GM19395 (cell line): Measurements from ENCODE around the gene PAH.

ENCODE experiments used
- ATAC-seq: cut with Tn5 transposase; IDR thresholded peaks from one replicate; pipeline ENCODE4 v1.9.1; 2021; ENCODE audit warnings: mild to moderate bottlenecking, moderate library complexity; ENCODE audit not compliant: unreplicated experiment

The PAH gene

DNA sequence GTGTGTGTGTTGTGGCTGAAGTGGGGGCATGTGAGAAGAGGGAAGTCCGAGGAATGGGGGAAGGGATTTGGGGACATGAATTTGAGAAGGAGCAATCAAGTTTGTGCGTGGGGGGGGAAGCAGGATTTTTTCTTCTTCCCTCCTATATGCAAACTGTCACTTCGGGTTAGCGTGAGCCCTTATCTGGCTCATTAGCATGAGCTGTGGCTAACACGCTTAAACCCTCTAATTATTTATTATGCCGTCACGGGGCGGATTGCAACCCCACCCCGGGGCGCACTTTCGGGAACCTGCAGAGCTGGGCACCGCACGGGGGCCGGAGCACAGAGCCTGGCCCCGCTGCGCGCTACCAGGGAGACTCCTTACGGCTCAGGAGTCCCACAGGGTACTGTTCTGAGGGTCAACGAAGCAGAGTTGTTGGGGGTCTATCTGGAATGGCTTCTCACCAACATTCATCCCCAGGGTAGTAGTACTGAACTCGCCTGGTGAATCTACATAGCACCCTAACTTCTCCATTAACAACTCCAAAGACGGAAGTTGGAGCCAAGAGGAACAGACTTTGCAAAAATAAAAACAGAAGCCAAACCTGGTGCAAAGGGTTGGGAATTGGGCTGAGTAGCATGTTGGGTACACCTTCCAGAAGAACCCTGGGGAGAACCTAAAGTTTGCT, 34.0 kb upstream of the PAH start:
- no peak for ATAC-seq

DNA sequence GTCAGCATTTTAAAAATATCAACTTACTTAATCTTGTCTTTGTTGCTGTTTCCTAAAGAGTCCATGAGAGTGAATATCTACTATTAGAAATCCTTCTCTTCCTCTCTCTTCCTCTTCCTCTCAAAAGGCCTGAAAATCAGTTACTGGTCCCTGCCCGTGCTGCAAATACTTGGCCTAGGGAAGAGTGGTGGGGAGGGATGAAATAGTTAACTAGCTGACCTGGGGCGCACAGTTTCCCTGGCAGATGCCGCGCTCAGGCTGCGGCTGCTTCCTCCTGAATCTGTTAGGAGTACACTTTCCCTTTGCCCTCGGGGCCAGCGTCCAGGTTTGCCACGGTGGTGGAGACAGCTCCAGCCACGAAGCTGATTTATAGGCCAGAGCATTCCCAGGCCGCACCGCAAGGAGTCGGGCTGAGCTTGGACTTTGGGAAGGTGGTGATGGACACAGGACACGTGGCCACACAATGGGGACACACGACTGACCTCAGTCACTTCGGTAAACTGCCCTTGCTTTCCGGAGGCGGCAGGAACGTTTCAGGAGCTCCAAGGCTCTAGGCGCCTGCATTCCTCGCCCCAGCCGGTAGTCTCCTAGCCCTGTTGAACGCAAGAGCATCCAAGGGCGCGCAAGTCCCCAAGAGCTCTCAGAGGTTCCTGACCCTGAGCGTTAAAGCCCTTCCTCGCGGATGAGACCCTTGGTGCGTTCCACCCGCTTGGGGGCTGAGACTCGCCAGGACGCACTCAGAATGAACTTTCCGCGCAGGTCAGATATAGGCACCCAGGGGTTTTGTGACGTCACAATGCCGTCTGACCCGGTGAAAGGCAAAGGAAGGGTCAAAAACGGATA, 33.3 kb upstream of the PAH start:
- no peak for ATAC-seq

DNA sequence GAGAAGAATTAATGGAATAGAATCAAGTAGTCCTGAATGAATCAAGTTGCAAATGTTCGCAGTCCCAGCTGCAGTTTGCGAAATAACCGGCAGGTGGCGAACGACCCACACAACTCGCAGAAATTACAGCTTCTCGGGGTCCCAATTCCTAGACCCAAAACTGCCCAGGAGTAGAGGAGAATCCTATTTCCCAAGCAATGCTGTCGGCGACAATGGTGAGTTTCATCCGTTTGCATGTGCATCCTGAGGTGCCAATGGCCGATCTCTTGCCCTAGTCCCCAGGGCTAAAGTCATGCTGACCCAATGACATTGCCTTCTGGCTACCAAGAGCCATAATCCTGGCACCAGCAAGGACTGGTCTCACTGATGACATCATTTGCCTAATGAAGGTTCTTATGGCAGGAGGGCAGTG, 31.9 kb upstream of the PAH start:
- ATAC-seq = no peak

DNA sequence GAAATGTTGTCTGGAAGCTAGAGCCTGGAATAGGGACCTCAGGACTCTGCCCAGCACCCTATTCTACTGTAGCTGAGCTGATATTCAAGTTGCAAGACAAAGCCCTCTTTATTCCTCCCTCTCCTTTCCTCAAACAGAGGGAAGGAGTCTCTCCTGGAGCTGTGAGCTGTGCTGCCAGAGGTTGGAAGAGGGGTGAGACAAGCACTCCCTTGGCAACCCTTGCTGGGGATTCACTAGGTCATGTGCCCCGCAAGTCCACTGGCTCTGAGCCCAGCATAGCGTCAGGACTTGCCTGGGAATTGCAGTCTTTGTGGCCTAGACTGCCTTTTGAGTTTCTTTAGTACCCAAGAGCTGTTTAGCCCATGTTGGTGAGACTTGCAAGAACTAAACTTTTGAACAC, 29.0 kb upstream of the PAH start:
- no peak for ATAC-seq

DNA sequence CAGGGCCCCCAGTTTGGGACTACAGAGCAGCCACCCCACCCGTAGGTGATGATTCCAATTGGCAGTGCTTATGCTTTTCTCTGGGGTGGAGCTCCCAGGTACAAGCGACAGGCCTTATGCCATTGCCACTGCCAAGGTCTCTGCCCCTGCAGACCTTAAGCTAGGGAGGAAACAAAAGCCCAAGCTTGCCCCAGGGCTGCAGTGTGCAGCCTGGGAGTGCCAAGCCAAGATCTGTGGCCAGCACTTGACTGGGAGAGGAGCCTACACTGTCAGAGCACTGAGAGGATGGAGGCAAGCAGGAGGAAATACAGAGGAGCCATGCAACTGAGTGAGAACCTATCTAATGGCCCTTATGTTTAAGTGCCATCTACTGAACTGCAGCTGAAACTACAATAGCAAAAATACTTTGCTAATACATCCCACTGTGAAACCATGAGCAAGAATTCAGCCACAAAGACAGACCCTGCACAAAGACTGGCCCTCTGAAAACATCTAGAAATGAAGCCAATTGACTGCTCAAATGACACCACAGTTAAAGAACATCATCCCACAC, 22.7 kb upstream of the PAH start:
- no peak for ATAC-seq

DNA sequence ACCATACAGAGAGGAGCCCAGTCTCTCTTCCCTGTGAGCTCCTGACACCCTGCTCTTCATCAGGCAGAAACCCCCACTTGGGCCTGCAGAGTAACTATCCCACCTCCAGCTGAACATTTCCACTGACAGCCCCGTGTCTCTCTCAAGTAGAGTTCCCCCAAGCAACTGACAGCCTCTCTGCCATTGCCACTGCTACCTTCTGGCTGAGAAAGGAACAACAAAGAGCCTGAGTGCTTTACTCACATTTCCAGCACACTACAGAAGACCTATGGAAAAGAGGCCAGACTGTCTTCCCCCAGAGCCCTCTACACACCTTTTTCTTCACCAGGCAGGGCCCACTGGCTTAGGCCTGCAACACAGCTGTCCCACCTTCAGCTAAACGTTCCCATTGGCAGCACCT, 22.0 kb upstream of the PAH start:
- no peak for ATAC-seq

DNA sequence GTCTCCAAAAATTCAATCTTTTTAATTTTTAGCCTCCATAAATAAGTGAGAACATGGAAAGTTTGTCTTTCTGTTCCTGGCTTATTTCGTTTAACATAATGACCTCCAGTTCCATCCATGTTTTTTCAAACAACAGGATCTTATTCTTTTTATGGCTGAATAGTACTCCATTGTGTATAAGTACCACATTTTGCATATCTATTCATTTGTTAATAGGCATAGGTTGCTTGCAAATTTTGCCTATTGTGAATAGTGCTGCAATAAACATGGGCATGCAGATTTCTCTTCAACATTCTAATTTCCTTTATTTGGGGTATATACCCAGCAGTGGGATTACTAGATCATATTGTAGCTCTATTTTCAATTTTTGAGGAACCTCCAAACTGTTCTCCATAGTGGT, 16.1 kb upstream of the PAH start:
- ATAC-seq = no peak

DNA sequence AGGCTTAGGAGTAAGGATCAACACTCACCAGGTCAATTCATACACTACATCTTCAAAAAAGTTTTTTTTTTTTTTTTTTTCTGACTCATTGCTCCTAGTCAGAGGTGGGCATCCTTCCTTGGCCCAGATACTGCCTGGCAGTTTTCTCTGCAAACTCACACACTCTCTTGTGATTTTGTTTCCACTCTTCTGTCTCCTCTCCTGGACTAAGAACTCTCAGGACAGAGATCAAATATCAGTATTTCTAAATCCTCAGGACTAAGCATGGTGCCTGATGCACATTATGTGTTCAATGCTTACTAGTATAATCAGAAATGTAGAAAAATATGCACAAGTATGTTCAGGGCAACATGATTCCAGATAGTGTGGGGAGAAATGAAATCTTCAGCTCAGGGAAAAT, 10.2 kb upstream of the PAH start:
- no peak for ATAC-seq

DNA sequence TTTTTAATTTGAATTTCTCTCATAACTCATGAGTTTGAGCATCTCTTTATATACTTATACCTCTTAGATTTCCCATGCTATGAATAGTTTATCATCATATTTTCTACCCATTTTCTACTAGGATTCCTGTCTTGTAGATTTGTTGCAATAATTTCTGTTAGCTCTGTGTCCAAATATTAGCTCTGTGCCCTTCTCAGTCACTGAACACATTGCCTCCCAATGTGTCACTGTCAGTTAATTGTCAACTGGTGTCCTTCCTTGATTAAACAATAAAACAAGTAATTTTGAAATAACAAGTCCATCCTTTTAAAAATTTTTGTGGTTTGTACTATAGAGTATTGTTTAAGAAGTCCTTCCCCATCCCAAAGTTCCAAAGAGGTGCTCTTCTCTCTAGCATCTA, 4.2 kb upstream of the PAH start:
- no peak for ATAC-seq

DNA sequence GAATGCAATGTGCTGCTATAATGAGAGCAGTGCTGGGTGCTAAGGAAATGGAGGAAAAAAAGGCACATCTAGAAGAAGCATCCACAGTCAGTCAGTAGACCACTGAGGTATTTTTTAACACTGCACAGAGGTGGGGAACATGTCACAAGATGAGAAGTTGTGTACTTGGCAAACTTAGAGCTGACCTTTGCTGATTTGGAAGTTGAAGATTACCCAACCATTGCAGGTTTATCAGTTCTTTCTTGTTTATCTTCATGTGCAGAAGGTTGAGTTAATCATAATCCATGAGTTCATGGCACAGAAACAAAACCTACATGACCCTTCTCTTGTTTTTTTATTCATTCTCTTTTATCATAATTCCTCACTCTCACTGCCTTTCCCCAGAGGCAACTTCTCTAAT, 3.2 kb upstream of the PAH start:
- no peak for ATAC-seq

DNA sequence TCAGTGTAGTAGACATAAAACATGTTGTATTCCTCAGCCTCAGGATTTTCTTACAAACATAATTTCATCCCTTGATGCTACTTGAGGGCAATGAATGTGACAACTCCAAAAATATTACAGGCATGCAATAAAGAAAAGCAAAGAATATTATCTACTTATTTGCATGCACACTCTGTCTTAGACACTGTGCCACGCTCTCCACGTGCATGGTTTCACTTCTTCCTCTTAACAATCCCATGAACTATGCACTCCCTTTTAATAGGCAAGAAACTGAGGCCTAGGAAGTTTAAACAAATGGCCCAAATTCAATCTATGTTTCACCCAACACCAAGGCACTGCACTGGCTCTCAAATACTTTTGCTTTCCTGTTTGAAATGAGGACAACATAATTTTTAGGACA, 1.8 kb upstream of the PAH start:
- ATAC-seq = no peak

DNA sequence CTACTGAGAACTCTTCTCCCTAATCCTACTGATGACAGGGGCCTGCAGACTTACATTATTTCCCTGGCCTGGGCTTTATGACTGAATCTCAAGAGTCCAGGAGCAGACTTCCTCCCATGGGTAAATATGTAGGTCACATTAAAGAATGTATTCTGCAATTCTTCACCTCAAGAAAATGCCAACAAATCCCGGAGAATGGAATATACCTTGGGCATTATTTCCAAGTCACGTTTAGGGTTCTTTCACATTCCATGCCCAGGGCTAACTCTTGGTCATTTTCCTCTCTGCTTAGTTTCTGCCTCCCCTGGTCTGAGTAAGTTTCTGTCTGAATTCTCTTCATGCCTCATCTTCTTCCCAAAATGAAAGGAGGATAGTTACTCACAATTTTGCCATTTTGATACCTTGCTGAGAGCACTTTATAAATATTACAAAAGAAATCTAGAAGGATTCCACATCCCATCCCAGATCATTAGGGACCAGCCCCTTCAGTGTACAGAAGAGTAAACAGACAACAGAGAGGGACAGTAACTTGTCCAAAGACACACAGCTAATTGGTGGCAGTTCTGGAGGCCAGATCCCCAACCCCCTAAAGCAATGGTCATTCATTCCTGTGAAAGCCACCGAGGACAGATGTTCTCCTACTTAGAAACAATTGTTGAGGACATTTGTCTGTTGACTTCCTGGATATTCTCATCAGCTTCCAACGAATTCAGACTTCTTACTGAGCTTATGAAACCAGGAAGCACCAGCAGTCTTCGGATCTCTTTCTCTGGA, 605 bp downstream of the PAH start:
- no peak for ATAC-seq

DNA sequence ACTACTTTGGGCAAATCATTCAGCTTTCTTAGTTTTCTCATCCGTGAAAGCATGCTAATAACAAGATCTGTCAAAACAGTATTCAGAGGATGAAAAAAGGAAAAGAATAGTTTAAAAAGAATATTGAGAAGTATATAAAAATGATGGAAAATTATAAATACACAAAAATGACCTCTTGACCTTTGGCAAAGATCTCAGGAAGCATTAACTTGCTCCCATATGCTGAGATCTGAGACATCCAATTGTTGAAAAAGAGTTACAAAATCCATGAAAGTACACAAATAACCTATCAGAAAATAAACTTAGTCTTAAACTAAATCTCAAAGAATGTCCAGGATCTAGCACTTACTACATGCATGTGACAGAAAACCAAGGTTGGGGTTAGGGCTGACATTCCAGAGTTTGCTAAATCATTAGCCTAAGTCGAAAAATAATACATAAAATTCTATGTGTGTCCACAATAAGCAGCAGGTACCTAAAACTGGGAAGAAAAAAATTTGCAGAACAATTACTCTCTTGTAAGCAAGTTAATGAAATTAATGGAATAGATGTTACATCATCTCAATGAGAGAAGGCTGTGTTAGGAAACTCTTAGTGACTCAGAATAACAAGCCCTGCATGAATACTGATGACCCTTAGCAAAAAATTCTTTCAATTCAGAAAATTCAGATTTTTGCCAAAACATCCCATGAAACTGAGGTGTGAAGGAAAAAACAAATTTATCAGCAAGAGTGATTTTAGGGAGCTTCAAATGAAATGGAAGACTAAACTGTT, 3.4 kb downstream of the PAH start:
- ATAC-seq = no peak

DNA sequence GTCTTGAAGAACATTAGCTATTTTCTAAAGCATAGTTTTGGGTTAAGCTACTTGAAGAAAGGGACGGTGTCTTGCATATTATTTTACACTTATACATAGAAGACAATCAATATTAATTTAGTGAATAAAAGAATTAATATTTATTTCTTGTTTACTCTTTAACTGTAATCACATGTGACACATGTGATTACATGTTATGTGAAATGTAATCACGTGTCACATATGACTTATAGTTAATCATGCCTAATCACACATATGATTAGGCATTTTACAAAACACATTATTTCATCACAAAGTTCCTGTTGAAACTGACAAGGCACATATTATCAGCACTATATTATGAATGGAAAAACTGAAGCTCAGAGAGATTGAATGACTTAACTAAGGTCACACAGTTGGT, 4.8 kb downstream of the PAH start:
- ATAC-seq = no peak

DNA sequence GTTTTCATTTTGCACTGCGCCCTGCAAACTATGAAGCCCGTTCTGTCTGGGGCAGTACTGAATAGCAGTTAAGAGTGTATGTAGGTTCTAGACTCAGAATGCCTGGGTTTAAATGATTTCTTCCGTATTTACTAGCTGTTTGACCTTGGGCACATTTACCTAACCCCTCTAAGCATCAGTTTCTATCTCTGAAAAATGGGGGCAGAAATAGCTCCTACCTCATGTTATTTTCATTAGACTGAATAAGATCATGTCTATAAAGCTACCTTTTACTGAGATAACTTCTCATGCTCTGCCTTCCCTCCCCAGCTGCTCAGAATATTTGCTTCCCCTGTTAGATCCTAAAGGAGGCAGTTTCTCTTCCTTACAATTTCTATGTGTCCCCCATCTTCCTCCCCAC, 5.7 kb downstream of the PAH start:
- ATAC-seq = no peak

DNA sequence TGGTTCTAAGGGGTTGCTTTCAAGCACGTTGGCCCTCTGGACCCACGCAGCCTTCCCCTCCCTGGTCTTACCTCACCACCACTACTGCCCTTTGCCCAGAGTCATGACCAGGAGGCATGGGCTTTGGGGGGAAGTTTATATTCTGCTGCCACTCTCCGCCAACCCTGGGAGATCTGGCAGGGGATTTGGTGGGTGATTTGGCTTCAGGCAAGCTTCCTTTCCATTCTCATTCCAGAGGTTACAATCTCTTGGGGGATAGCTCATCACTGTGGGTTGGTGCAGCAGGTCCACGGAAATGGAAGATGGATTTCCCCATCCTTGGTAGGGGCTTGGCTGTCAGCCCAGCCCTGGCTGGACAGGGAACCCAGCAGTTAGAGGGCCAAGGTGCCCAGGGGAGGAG, 6.3 kb downstream of the PAH start:
- ATAC-seq = no peak

DNA sequence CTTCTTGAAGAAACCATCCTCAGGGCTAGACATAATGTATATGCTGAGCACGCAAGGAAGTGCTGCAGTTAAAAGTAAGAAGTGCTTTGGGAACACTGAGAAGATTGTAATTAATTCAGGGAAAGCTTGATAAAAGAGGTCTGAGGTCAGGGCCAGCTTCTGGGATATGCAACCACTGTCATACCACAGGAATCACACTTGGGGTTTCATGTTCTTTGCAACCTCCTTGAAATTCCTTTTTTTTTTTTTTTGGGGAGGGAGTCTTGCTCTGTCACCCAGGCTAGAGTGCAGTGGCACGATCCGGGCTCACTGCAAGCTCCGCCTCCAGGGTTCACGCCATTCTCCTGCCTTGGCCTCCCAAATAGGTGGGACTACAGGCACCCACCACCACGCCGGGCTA, 6.9 kb downstream of the PAH start:
- no peak for ATAC-seq

DNA sequence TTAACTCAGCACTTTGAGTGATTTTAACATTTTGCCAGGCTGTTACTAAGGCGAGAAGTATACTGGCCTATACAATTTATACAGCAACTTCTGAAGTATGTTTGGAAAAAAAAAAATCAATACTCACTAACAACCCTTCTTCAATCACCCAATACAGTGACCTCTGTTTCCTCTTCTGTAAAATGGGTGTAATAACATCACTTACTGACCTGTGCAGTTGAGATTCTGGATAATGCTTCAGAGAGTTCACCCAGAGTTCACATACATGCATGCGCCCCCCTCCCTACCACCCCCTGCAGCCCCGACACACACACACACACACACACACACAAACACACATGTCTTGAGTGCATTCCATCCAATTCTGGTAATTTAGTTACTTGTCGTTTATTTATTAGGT, 9.1 kb downstream of the PAH start:
- ATAC-seq = no peak

DNA sequence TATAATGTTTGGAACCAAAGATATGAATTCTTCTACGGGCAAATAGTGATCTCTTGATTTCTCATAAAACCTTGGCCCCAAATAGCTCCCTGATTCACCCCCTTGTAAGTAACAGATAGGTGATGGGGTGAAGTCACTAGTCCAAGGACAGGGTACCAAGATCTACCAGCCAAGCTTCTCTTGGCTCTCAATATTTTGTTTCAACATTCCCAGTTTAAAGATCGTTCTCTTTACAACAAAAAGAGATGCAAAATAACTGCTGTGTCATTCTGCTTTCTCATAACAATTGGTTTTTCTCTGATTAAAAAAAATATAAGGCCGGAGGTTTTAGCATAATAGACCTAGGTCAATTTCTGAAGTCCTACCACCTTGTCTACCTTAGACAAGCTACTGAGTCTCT, 11.8 kb downstream of the PAH start:
- ATAC-seq = no peak

DNA sequence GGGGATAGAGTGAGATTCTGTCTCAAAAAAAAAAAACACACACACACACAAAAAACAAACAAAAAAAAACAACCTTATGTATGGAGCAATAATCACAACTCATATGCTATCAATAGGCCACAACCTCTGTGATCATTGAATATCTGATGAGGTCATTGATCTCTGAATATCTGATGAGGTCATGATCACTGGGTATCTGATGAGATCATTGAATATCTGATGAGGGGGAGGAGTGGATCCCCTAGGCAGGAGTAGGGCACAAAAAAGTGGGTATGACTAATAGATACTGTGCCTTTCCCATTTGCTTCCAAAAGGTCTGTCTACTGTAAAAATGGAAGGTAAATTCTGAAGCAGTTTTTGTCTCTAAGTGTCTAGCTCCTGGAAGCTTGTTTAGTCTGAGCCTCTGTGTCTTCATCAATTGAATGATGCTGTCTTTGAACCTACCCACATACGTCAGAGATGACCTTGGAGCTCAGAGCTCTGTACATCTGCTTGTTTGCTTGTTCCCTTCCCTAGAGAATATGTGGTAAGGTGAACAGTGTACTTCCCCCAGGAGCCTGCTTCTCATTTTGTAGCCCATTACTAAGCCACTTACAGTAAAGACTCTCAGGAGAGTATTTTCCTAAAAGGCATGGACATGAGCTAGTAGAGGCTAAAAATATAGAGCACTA, 13.6 kb downstream of the PAH start:
- ATAC-seq = no peak
